OCI-LY3 (cell line): Measurements from ENCODE around the gene RCOR2.

ENCODE experiments used
- EZH2phosphoT487 ChIP-seq: fragments of 200-600 bp; shearing (Covaris generic); IDR thresholded peaks from 2 replicates; pipeline ENCODE4 v1.6.1; 2018; ENCODE audit warnings: antibody characterized with exemption, mixed run types, low read depth
- TF ChIP-seq, protein P1 (sequence below): fragments of 200-600, 300-600 bp; sonication (generic); IDR thresholded peaks from 2 replicates; pipeline ENCODE4 v1.5.1; 2014; ENCODE audit warnings: antibody characterized with exemption, low read length, low read depth

DNA sequence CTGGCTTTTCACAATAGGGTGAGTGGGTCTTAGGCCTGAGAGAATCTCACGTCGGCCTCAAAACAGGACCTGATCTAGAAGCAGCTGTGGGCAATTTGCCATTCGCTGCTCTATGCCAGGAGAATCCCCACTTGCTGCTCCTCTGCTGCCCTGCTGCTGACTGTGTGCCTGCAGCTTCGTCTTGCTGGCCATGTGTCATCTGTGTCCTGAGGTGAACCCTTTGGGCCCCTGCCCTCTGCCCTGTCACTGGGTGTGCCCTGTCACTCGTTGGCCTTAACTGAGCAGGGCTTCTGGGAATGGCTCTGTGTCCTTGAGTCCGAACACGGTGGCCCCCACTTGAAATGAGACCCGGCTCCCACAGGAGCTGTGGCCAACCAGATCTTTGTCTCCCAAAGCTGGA lies 28.0 kb upstream of the RCOR2 start:
- TF ChIP-seq, protein P1, sequence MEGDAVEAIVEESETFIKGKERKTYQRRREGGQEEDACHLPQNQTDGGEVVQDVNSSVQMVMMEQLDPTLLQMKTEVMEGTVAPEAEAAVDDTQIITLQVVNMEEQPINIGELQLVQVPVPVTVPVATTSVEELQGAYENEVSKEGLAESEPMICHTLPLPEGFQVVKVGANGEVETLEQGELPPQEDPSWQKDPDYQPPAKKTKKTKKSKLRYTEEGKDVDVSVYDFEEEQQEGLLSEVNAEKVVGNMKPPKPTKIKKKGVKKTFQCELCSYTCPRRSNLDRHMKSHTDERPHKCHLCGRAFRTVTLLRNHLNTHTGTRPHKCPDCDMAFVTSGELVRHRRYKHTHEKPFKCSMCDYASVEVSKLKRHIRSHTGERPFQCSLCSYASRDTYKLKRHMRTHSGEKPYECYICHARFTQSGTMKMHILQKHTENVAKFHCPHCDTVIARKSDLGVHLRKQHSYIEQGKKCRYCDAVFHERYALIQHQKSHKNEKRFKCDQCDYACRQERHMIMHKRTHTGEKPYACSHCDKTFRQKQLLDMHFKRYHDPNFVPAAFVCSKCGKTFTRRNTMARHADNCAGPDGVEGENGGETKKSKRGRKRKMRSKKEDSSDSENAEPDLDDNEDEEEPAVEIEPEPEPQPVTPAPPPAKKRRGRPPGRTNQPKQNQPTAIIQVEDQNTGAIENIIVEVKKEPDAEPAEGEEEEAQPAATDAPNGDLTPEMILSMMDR: no peak
- TF ChIP-seq EZH2phosphoT487: no peak
